Measurements from ENCODE around the gene ECEL1. TPM values are rescaled to one million over a fixed set of nuclear protein-coding genes. Genes with fewer than 3 reads are reported as not detected.

Gene ECEL1
- total and polyA plus RNA-seq, 2 experiments from 2014 or later = 0.54 TPM; not detected in 1

DNA sequence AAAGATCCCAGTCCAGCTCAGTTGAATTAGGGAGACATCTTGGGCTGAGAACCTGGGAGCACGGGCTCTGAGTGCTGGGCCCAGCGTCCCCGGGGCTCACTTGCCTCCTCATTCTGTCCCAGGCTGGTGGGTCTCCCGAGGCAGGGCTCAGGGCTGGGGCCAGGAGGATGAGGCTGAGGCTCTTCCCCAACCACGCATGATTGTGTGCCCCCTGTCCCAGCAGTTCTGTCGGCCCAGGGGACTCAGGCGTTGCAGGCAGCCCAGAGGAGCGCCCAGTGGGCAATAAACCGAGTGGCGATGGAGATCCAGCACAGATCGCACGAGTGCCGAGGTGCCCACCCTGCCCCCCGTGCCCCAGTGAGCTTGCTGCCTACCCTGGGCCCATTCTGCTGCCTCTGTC, 33.5 kb upstream of the ECEL1 start:
- 71 to 72% methylated on average over 14 of the region's 14 CpGs for WGBS, 2 experiments (ENCODE audit: low coverage in 1 of 2, low lambda C conversion rate in 2 of 2, missing lambda C conversion rate in 2 of 2)
- no peaks in the 10 kb centered on the region for H3F3A ChIP-seq (ENCODE audit: insufficient read depth)
- no peak for DNase-seq
- H4K20me1 ChIP-seq (ENCODE audit: insufficient read depth) = no peaks in the 10 kb centered on the region
- H3K9me3 ChIP-seq (ENCODE audit: low read depth) = no peaks in the 10 kb centered on the region
- H3K27ac ChIP-seq = no peak overlapping the region
- H3K4me3 ChIP-seq = no peak overlapping the region
- TF ChIP-seq EZH2phosphoT487 (IDR thresholded peaks at IDR 0.05; ENCODE audit: insufficient read depth, low read depth) (no peak), EZH2 (IDR thresholded peaks at IDR 0.05; ENCODE audit: insufficient read depth, poor library complexity, severe bottlenecking) (no peak)
- in situ Hi-C loops (cut with MboI) = no loop called here
- H3K4me1 ChIP-seq (ENCODE audit: insufficient read depth) = no peaks in the 10 kb centered on the region
- H3K4me2 ChIP-seq (ENCODE audit: unreplicated experiment) = no peak overlapping the region
- H3K36me3 ChIP-seq (ENCODE audit: low read depth) = no peaks in the 10 kb centered on the region
- H3K9ac ChIP-seq = no peak overlapping the region
- H3K27me3 ChIP-seq (replicated peaks; ENCODE audit: insufficient read depth) = peaks cover 58% of the 10 kb centered on the region
- H2AFZ ChIP-seq = no peak overlapping the region
- no peaks in the 10 kb centered on the region for H3K79me2 ChIP-seq (ENCODE audit: insufficient read depth)
- no peaks in the 10 kb centered on the region for H3K9me2 ChIP-seq (ENCODE audit: insufficient read depth)

GRCh38 chr2:232520489-232520888, 32.9 kb upstream of the ECEL1 start:
- TF ChIP-seq EZH2phosphoT487 (IDR thresholded peaks at IDR 0.05; ENCODE audit: insufficient read depth, low read depth) = no peak
- TF ChIP-seq EZH2 (IDR thresholded peaks at IDR 0.05; ENCODE audit: insufficient read depth, poor library complexity, severe bottlenecking) = no peak
- Histone ChIP-seq H3K4me1 (ENCODE audit: insufficient read depth) (no peaks in the 10 kb centered on the region), H3K4me2 (ENCODE audit: unreplicated experiment) (no peak overlapping the region), H3F3A (ENCODE audit: insufficient read depth) (no peaks in the 10 kb centered on the region), H3K79me2 (ENCODE audit: insufficient read depth) (no peaks in the 10 kb centered on the region), H4K20me1 (ENCODE audit: insufficient read depth) (no peaks in the 10 kb centered on the region), H3K9me3 (ENCODE audit: low read depth) (no peaks in the 10 kb centered on the region), H3K9ac (no peak overlapping the region), H3K9me2 (ENCODE audit: insufficient read depth) (no peaks in the 10 kb centered on the region), H3K27me3 (replicated peaks; ENCODE audit: insufficient read depth) (peaks cover 60% of the 10 kb centered on the region), H3K27ac (no peak overlapping the region), H2AFZ (no peak overlapping the region), H3K36me3 (ENCODE audit: low read depth) (no peaks in the 10 kb centered on the region), H3K4me3 (no peak overlapping the region)
- DNase-seq = no peak
- in situ Hi-C loops (cut with MboI) = no loop called here
- 53 to 65% methylated on average over 15 of the region's 15 CpGs for WGBS, 2 experiments (ENCODE audit: low coverage in 1 of 2, low lambda C conversion rate in 2 of 2, missing lambda C conversion rate in 2 of 2)

DNA sequence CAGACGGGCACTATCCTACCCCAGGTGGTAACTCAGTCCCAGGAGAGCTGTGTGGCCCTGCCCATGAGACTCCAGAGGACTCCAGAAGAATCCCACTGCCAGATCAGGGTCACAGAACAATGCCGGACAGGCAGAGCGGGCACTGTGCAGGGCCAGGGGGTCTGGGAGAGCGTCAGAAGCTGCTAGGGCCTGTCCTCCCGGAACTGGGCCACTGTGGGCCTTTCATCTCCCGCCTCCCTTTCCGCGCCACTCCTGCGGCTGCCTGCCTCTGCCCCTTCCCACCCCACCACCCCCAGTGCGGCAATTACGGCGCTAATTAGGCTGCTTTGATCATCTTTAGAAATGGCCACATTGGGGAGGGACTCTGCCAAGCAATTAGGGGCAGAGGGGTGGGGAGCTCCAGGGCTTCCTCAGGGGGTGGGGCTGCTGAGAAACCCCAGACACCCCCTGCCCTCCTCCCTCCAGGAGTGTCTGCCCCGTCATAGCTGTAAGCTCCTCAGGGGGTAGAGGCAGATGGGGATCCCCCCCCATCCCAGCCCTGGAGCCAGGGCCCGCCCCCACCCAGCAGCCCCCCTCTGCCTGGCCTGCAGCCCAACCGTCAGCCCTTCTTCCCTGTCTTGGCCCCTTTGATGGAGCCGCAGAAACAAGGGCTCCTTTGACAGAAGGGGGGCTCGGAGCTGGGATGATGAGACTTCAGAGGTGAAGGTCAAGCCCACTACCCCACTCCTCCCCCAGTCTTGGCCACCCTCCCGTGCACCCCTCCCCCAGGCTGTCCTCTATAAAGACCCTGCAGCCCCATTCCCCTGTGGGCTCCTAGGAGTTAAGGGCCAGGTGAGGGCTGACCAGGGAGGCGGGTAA, 32.2 kb upstream of the ECEL1 start, which contains the start of gene PRSS56:
Gene PRSS56, plus strand, starts transcription at position 808 of the 858 bp plus-strand sequence. CDS start 211 bp downstream, outside the sequence.
- no peak for TF ChIP-seq EZH2phosphoT487 (IDR thresholded peaks at IDR 0.05; ENCODE audit: insufficient read depth, low read depth)
- no peak for TF ChIP-seq EZH2 (IDR thresholded peaks at IDR 0.05; ENCODE audit: insufficient read depth, poor library complexity, severe bottlenecking)
- Histone ChIP-seq H3K27ac (no peak within 1 kb of the TSS), H3K27me3 (replicated peaks; ENCODE audit: insufficient read depth) (peaks cover 65% of the 10 kb centered on the region), H3K9me3 (ENCODE audit: low read depth) (no peaks in the 10 kb centered on the region), H2AFZ (no peak within 1 kb of the TSS), H3K4me1 (ENCODE audit: insufficient read depth) (no peaks in the 10 kb centered on the region), H3K36me3 (ENCODE audit: low read depth) (no peaks in the 10 kb centered on the region), H3F3A (ENCODE audit: insufficient read depth) (no peaks in the 10 kb centered on the region), H3K9me2 (ENCODE audit: insufficient read depth) (no peaks in the 10 kb centered on the region), H3K4me3 (no peak within 1 kb of the TSS), H4K20me1 (ENCODE audit: insufficient read depth) (no peaks in the 10 kb centered on the region), H3K79me2 (ENCODE audit: insufficient read depth) (no peaks in the 10 kb centered on the region), H3K4me2 (ENCODE audit: unreplicated experiment) (no peak within 1 kb of the TSS), H3K9ac (no peak within 1 kb of the TSS)
- in situ Hi-C loops (cut with MboI) = no loop called here
- 14 to 22% methylated on average over 14 to 19 of the region's 19 CpGs for WGBS, 2 experiments (ENCODE audit: low coverage in 1 of 2, low lambda C conversion rate in 2 of 2, missing lambda C conversion rate in 2 of 2)
- DNase-seq = no peak

- H3K4me1 ChIP-seq (ENCODE audit: insufficient read depth) = no peaks in the 10 kb centered on the region
- no peak overlapping the region for H3K4me3 ChIP-seq
- no peak overlapping the region for H3K9ac ChIP-seq
- no peaks in the 10 kb centered on the region for H3K9me2 ChIP-seq (ENCODE audit: insufficient read depth)
- H3K27ac ChIP-seq = no peak overlapping the region
- peaks cover 60% of the 10 kb centered on the region for H3K27me3 ChIP-seq (replicated peaks; ENCODE audit: insufficient read depth)
- H3K4me2 ChIP-seq (ENCODE audit: unreplicated experiment) = no peak overlapping the region
- no peak for DNase-seq
- WGBS, 2 experiments (ENCODE audit: low coverage in 1 of 2, low lambda C conversion rate in 2 of 2, missing lambda C conversion rate in 2 of 2) = 38 to 42% methylated on average over 6 of the region's 6 CpGs
- H3K79me2 ChIP-seq (ENCODE audit: insufficient read depth) = no peaks in the 10 kb centered on the region
- H3F3A ChIP-seq (ENCODE audit: insufficient read depth) = no peaks in the 10 kb centered on the region
- TF ChIP-seq EZH2 (IDR thresholded peaks at IDR 0.05; ENCODE audit: insufficient read depth, poor library complexity, severe bottlenecking) = no peak
- no peak for TF ChIP-seq EZH2phosphoT487 (IDR thresholded peaks at IDR 0.05; ENCODE audit: insufficient read depth, low read depth)
- H4K20me1 ChIP-seq (ENCODE audit: insufficient read depth) = no peaks in the 10 kb centered on the region
- no peaks in the 10 kb centered on the region for H3K9me3 ChIP-seq (ENCODE audit: low read depth)
- H2AFZ ChIP-seq = no peak overlapping the region
- in situ Hi-C loops (cut with MboI) = no loop called here
- H3K36me3 ChIP-seq (ENCODE audit: low read depth) = no peaks in the 10 kb centered on the region
Measured at GRCh38 chr2:232518844-232519243, 31.2 kb upstream of the ECEL1 start.
